Naive thymus-derived CD4-positive, alpha-beta T cell (primary cell): Measurements from ENCODE around the gene FNDC10. TPM values are rescaled to one million over a fixed set of nuclear protein-coding genes. Genes with fewer than 3 reads are reported as not detected.

Source experiments
- ATAC-seq: fragments of 150-1000 bp; cut with Tn5 transposase; 2 replicates; pipeline ENCODE4 v1.10.0; 2021; ENCODE audit warnings: mild to moderate bottlenecking, moderate library complexity
- CTCF ChIA-PET: fragments of 350-600 bp; sonication (Branson Sonifier 250); formaldehyde crosslinking; loops from one replicate; lab custom pipeline; 2021; ENCODE audit warnings: antibody characterized with exemption; lab: Charles Lee
- POLR2A ChIA-PET: fragments of 350-600 bp; sonication (Branson Sonifier 250); formaldehyde crosslinking; loops from one replicate; lab custom pipeline; 2021; ENCODE audit warnings: antibody characterized with exemption, inconsistent platforms; lab: Charles Lee
- DNase-seq, 9 donors: peaks; one replicate each; pipeline versions ENCODE4 v3.0.0 to v3.0.0-alpha.2; 2020 to 2022; ENCODE audit warnings: mixed read lengths in 1 of 9
- H3K27ac ChIP-seq: one replicate; pipeline ENCODE4 v1.7.0; 2013; ENCODE audit warnings: mild to moderate bottlenecking, low read depth, low read length, moderate library complexity
- H3K27me3 ChIP-seq, 2 donors: one replicate each; pipeline ENCODE4 v1.7.0; 2013; ENCODE audit warnings: low read length in 2 of 2, mild to moderate bottlenecking in 2 of 2, moderate library complexity in 2 of 2; ENCODE audit not compliant: control insufficient read depth in 2 of 2, insufficient read depth in 2 of 2
- H3K36me3 ChIP-seq, 3 experiments: 1 replicate in 2 of 3; 2 replicates in 1 of 3; pipeline ENCODE4 v1.7.0; 2013; ENCODE audit warnings: low read length in 3 of 3, mild to moderate bottlenecking in 3 of 3, moderate library complexity in 1 of 3; ENCODE audit not compliant: insufficient read depth in 3 of 3, control insufficient read depth in 2 of 3
- H3K4me1 ChIP-seq, 2 donors: one replicate each; pipeline ENCODE4 v1.7.0; 2013; ENCODE audit warnings: low read length in 2 of 2, mild to moderate bottlenecking in 2 of 2, moderate library complexity in 1 of 2; ENCODE audit not compliant: control insufficient read depth in 2 of 2, insufficient read depth in 2 of 2
- H3K4me3 ChIP-seq: 2 replicates; pipeline ENCODE4 v1.7.0; 2013; ENCODE audit warnings: mild to moderate bottlenecking, low read length
- H3K9me3 ChIP-seq, 3 experiments: 1 replicate in 2 of 3; 2 replicates in 1 of 3; pipeline ENCODE4 v1.7.0; 2013; ENCODE audit warnings: low read length in 3 of 3; ENCODE audit not compliant: control insufficient read depth in 2 of 3
- H3K27ac Mint-ChIP-seq, 9 donors: one replicate each; pipeline ENCODE4 v1.8.0; 2020 to 2022; ENCODE audit warnings: mixed read lengths in 9 of 9, mild to moderate bottlenecking in 8 of 9, moderate library complexity in 5 of 9, inconsistent platforms in 2 of 9
- H3K27me3 Mint-ChIP-seq, 5 donors: one replicate each; pipeline ENCODE4 v1.8.0; 2021 to 2022; ENCODE audit warnings: mixed read lengths in 5 of 5, mild to moderate bottlenecking in 1 of 5
- H3K36me3 Mint-ChIP-seq, 5 donors: one replicate each; pipeline ENCODE4 v1.8.0; 2020 to 2022; ENCODE audit warnings: mixed read lengths in 5 of 5, mild to moderate bottlenecking in 3 of 5, inconsistent platforms in 1 of 5
- H3K4me1 Mint-ChIP-seq, 7 donors: one replicate each; pipeline ENCODE4 v1.8.0; 2020 to 2022; ENCODE audit warnings: mixed read lengths in 7 of 7, mild to moderate bottlenecking in 3 of 7, inconsistent platforms in 1 of 7
- H3K4me3 Mint-ChIP-seq, 10 donors: one replicate each; pipeline ENCODE4 v1.8.0; 2020 to 2022; ENCODE audit warnings: mild to moderate bottlenecking in 10 of 10, mixed read lengths in 10 of 10, moderate library complexity in 6 of 10, inconsistent platforms in 2 of 10
- H3K9me3 Mint-ChIP-seq, 11 donors: one replicate each; pipeline ENCODE4 v1.8.0; 2020 to 2022; ENCODE audit warnings: mixed read lengths in 11 of 11, mild to moderate bottlenecking in 4 of 11, inconsistent platforms in 1 of 11, moderate library complexity in 1 of 11
- intact Hi-C, 2 donors: fragments of 100-400 bp; cut with micrococcal nuclease; formaldehyde crosslinking; loops; one replicate each; pipeline ENCODE4 v1.15.1; 2023
- polyA plus RNA-seq, 2 donors: library from polyadenylated mRNA; unstranded; fragments of 300-500 nt; fragmentation: Illumina TruSeq; gene quantifications; one replicate each; pipeline ENCODE4 v1.2.3, GENCODE V29; 2021
- total RNA-seq, 6 experiments: library from RNA in 5 of 6; stranded (reverse) in 5 of 6; gene quantifications; 1 replicate in 5 of 6; 2 replicates in 1 of 6; pipeline ENCODE4 v1.2.3 and lab custom pipeline; 2021 to 2026

FNDC10 gene
- total and polyA plus RNA-seq, 7 experiments from 2014 or later = 1.3 to 10.7 (median 3.2) TPM

- Histone ChIP-seq H3K4me1 (peaks cover 0 to 4% of the 10 kb centered on the region in 2 donors), H3K4me3 (peak overlapping the region; percentile 56), H3K27ac (peak overlapping the region; percentile 81), H3K36me3 (no peaks in the 10 kb centered on the region), H3K27me3 (no peaks in the 10 kb centered on the region), H3K9me3 (no peaks in the 10 kb centered on the region)
- CTCF ChIA-PET = no interaction called here
- peaks cover 0 to 12% (median 4%) of the 10 kb centered on the region in 7 donors for H3K4me1 Mint-ChIP-seq
- peaks cover 0 to 2% (median 0%) of the 10 kb centered on the region in 5 donors for H3K36me3 Mint-ChIP-seq
- peaks cover 0 to 5% (median 0%) of the 10 kb centered on the region in 5 donors for H3K27me3 Mint-ChIP-seq
- intact Hi-C loops = loop anchor here in 1 of 2 donors (2.0 kb wide), 1 partner anchor 14 kb away; the partner anchor contains the start of gene MIB2
- DNase-seq (peak in 5 of 9 donors; percentile 35 to 63 (median 46)), ATAC-seq (no peak)
- POLR2A ChIA-PET = interaction anchor here (0.6 to 4.4 kb wide), 9 partner anchors 10 to 221 kb away, joined by 3 to 86 read pairs (median 6); partner anchors contain the start of genes MIB2 and MRPL20
- H3K27ac Mint-ChIP-seq = peak overlapping the region in 2 of 9 donors; percentile 33 to 55
- peaks cover 0 to 4% (median 0%) of the 10 kb centered on the region in 11 donors for H3K9me3 Mint-ChIP-seq
- H3K4me3 Mint-ChIP-seq = peak overlapping the region in 8 of 10 donors; percentile 10 to 92 (median 55)
Observed at GRCh38 chr1:1628754-1629429, 29.0 kb upstream of the FNDC10 start.

- Mint-ChIP-seq H3K4me1 (peaks cover 0 to 12% (median 4%) of the 10 kb centered on the region in 7 donors), H3K27me3 (peaks cover 0 to 5% (median 0%) of the 10 kb centered on the region in 5 donors), H3K9me3 (peaks cover 0 to 4% (median 0%) of the 10 kb centered on the region in 11 donors), H3K27ac (peak overlapping the region in 3 of 9 donors; percentile 9 to 72 (median 55)), H3K4me3 (peak overlapping the region in 7 of 10 donors; percentile 32 to 92 (median 53)), H3K36me3 (peaks cover 0 to 2% (median 0%) of the 10 kb centered on the region in 5 donors)
- Histone ChIP-seq H3K4me1 (peaks cover 0 to 4% of the 10 kb centered on the region in 2 donors), H3K9me3 (no peaks in the 10 kb centered on the region), H3K36me3 (no peaks in the 10 kb centered on the region), H3K27me3 (no peaks in the 10 kb centered on the region), H3K4me3 (peak overlapping the region; percentile 56), H3K27ac (peak overlapping the region; percentile 81)
- ChIA-PET POLR2A (interaction anchor here (0.6 to 4.4 kb wide), 7 partner anchors 9 to 145 kb away, joined by 3 to 86 read pairs (median 9); partner anchors contain the start of gene MIB2), CTCF (no interaction called here)
- intact Hi-C loops = loop anchor here in 1 of 2 donors (2.0 kb wide), 1 partner anchor 13 kb away; the partner anchor contains the start of gene MIB2
- DNase-seq (no peak), ATAC-seq (no peak)
Observed at GRCh38 chr1:1627829-1628753, 28.2 kb upstream of the FNDC10 start.

GRCh38 chr1:1627261-1627828 lies 27.4 kb upstream of the FNDC10 start:
- intact Hi-C loops = no loop called here
- Mint-ChIP-seq H3K27ac (no peak overlapping the region), H3K9me3 (peaks cover 0 to 4% (median 0%) of the 10 kb centered on the region in 11 donors), H3K27me3 (peaks cover 0 to 5% (median 0%) of the 10 kb centered on the region in 5 donors), H3K4me3 (peak overlapping the region in 1 of 10 donors; percentile 20), H3K4me1 (peaks cover 0 to 17% (median 4%) of the 10 kb centered on the region in 7 donors), H3K36me3 (peaks cover 0 to 2% (median 0%) of the 10 kb centered on the region in 5 donors)
- Histone ChIP-seq H3K36me3 (no peaks in the 10 kb centered on the region), H3K4me1 (peaks cover 0 to 4% of the 10 kb centered on the region in 2 donors), H3K27ac (no peak overlapping the region), H3K27me3 (no peaks in the 10 kb centered on the region), H3K4me3 (no peak overlapping the region), H3K9me3 (no peaks in the 10 kb centered on the region)
- ATAC-seq = no peak
- POLR2A ChIA-PET = interaction anchor here (4.4 kb wide), 1 partner anchor 12 kb away, joined by 86 read pairs; the partner anchor contains the start of gene MIB2
- no peak for DNase-seq
- CTCF ChIA-PET = no interaction called here

- Histone ChIP-seq H3K36me3 (no peaks in the 10 kb centered on the region), H3K27me3 (no peaks in the 10 kb centered on the region), H3K4me3 (no peak overlapping the region), H3K4me1 (peaks cover 0 to under 1% of the 10 kb centered on the region in 2 donors), H3K9me3 (no peaks in the 10 kb centered on the region), H3K27ac (no peak overlapping the region)
- Mint-ChIP-seq H3K27ac (no peak overlapping the region), H3K27me3 (peaks cover 0 to 3% (median 0%) of the 10 kb centered on the region in 5 donors), H3K36me3 (peaks cover 0 to 2% (median 0%) of the 10 kb centered on the region in 5 donors), H3K4me1 (peaks cover 0 to 20% (median 4%) of the 10 kb centered on the region in 7 donors), H3K4me3 (peak overlapping the region in 1 of 10 donors; percentile 16), H3K9me3 (peaks cover 0 to 4% (median 0%) of the 10 kb centered on the region in 11 donors)
- POLR2A ChIA-PET = interaction anchor here (1.0 to 3.2 kb wide), 2 partner anchors 12 to 51 kb away, joined by 3 to 24 read pairs; partner anchors contain the start of gene MIB2
- no peak for ATAC-seq
- no peak for DNase-seq
- CTCF ChIA-PET = no interaction called here
- intact Hi-C loops = no loop called here
Observed at GRCh38 chr1:1626207-1627141, 26.5 kb upstream of the FNDC10 start.

- POLR2A ChIA-PET = interaction anchor here (1.0 to 3.2 kb wide), 2 partner anchors 11 to 52 kb away, joined by 3 to 24 read pairs; partner anchors contain the start of gene MIB2
- Mint-ChIP-seq H3K36me3 (peaks cover 0 to 2% (median 0%) of the 10 kb centered on the region in 5 donors), H3K27ac (no peak overlapping the region)
Observed at GRCh38 chr1:1625824-1626206, 25.9 kb upstream of the FNDC10 start.

More at GRCh38 chr1:1625824-1626206, 25.9 kb upstream of the FNDC10 start:
- Mint-ChIP-seq H3K4me3 (peak overlapping the region in 1 of 10 donors; percentile 16), H3K9me3 (peaks cover 0 to 4% (median 0%) of the 10 kb centered on the region in 11 donors), H3K27me3 (peaks cover 0 to 3% (median 0%) of the 10 kb centered on the region in 5 donors), H3K4me1 (peaks cover 0 to 20% (median 4%) of the 10 kb centered on the region in 7 donors)
- CTCF ChIA-PET = no interaction called here
- no peak overlapping the region for H3K4me3 ChIP-seq
- H3K27ac ChIP-seq = no peak overlapping the region
- H3K36me3 ChIP-seq = no peaks in the 10 kb centered on the region
- H3K4me1 ChIP-seq = no peaks in the 10 kb centered on the region
- DNase-seq (no peak), ATAC-seq (no peak)
- H3K9me3 ChIP-seq = no peaks in the 10 kb centered on the region
- intact Hi-C loops = no loop called here
- H3K27me3 ChIP-seq = no peaks in the 10 kb centered on the region
